GM21367 (cell line): Measurements from ENCODE around the gene SPSB1.

ENCODE experiments used
- ATAC-seq: cut with Tn5 transposase; IDR thresholded peaks from one replicate; pipeline ENCODE4 v1.9.1; 2021; ENCODE audit not compliant: unreplicated experiment

Gene SPSB1

DNA sequence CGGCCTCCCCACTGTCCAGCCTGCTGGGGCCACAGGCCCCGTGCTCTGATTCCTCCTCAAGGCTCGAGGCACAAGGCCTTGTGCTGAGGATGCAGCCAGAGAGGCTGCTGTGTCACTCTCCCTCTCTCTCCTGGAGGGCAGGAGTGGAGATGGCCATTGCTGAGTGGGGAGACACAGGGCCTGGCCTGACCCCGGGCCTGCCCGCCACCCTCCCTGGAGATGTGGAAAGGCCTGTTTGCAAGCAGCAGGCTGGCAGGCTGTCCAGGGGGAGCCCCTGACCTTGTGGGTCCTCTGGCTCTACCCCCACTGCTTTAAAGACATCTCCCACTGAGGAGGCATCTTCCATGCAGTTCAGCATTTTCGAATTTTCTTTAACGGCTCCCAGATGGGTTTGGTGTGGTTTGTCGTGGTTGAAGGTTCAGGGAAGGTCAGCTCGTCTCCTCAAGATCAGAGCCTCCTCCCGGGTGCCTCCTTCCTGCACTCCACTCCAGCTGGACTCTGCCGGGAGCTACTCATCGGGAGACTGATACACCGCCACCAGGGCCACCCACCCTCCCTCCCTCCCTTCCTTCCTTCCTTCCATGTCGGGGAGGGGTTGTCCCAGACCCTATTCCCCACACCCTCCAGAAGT lies 69.1 kb downstream of the SPSB1 start:
- ATAC-seq: no peak

DNA sequence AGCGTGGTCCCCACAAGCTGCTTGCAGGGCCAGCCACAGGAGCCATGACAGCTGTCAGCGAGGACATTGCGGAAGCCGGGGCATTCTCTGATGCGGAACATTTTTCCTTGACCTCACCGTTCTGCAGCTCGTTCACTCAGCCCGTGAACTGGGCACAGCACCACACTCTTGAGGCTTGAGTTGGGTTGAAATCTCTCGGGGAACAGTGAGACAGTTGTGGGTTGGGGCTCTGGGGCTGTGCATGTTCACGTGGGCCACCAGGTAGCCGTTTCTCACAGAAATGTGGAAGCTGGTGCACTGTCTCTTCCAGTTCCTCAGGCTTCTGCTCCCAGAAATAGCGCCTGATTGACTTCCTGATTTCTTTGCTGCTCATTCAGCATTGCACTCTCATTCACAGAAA lies 69.8 kb downstream of the SPSB1 start:
- ATAC-seq: no peak

DNA sequence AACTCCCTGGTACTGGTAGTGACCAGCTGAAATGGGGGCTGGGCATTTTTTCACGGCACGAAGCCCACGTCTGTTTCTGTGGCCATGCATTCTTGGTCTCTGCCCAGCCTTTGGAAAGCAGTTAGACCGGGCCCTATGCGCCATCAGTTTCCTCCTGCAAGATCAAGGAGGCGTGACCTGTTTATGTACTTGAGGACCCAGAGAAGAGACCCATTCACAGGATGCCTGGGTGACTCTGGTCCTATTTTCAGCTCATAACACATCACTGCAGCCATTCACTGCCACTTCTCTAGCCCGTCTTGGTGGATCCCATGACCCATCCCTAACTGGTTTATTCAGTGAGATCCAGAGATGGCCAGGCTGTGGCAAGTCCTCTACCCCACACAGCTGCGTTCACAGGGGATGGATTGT lies 70.4 kb downstream of the SPSB1 start:
- ATAC-seq: no peak

DNA sequence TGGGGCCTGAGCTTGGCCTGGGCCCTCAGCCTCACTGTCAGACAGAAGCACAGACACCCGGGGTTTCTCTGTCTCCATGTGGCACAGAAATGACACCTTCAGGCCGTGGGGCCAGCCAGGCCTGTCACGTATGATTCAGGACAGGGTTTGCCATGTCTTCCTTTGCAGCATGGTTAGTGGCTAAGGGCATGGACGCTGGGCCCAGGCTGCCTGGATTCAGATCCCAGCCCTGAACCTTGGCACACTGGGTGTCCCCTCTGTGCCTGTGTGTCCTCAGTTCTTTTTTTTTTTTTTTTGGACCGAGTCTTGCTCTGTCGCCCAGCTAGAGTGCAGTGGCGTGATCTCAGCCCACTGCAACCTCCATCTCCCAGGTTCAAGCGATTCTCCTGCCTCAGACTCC lies 73.6 kb downstream of the SPSB1 start:
- no peak for ATAC-seq

DNA sequence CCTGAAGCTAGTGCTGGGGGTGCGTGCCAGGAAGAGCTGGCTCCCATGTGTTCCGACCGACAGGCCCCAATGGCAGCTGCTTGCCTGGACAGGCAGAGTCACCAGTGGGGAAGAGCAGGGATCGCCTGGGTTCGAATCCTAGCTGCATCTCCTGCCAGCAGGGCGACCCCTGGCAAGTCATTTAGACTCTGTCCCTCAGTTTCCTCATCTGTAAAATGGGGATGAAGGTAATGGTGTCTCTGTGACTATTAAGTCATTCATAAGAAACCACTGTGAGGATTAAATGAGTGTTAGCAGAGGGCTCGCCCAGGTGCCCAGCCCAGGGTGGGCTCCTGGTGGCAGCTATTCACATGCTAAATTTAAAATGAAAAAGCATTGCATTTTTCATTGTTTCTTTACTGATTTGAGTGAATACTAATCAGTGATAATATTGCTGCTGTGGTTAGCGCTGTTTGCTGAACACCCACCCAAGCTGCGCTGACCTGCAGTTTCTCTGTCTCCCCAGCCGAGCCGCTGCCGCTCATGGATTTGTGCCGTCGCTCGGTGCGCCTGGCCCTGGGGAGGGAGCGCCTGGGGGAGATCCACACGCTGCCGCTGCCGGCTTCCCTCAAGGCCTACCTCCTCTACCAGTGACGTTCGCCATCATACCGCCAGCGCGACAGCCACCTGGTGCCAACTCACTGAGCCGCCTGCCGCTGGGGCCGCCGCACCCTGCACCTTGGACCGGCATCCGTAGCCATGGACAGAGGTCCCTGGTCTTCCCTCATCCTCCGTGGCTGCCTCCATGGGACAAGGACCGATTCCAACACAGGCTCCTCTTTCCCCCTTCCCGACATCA lies 74.5 kb downstream of the SPSB1 start:
- ATAC-seq: no peak

DNA sequence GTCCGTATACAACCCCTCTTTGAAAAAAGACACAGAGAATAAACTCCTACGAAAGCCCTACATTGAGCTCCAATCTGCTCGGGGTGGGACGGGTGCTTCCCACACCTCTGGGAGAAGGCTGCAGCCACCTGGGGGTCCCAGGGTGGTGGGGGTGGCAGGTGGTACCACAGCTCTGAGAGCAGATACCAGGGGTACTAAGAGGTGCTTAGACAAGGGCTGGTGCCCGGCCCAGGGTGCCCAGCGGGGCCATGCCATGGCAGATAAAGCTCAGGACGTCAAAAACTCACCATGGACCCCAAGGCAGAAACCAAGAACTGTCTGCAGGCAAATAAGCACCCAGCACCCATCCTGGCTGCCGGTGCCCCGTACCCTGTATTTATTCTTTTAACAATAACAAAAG lies 75.1 kb downstream of the SPSB1 start:
- ATAC-seq: no peak

DNA sequence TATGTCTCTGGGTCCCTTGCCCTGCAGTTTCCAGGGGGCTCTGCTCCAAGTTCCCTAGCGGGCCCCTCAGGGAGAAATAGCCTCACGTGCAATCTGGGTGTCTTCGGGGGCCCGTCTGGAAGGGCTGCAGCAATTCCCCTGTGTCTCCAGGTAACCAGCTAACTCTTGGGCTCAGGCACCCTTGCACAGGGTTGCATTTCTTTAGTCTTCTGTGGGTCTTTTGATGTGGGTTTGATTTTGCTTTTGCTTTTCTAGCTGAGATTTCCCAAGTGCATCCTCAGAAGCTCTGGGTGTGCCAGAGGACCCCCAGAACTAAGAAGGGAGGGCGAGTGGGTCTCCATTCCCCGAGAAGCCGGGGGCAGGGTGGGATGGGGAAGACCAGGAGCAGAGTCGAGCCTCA lies 75.7 kb downstream of the SPSB1 start:
- no peak for ATAC-seq

DNA sequence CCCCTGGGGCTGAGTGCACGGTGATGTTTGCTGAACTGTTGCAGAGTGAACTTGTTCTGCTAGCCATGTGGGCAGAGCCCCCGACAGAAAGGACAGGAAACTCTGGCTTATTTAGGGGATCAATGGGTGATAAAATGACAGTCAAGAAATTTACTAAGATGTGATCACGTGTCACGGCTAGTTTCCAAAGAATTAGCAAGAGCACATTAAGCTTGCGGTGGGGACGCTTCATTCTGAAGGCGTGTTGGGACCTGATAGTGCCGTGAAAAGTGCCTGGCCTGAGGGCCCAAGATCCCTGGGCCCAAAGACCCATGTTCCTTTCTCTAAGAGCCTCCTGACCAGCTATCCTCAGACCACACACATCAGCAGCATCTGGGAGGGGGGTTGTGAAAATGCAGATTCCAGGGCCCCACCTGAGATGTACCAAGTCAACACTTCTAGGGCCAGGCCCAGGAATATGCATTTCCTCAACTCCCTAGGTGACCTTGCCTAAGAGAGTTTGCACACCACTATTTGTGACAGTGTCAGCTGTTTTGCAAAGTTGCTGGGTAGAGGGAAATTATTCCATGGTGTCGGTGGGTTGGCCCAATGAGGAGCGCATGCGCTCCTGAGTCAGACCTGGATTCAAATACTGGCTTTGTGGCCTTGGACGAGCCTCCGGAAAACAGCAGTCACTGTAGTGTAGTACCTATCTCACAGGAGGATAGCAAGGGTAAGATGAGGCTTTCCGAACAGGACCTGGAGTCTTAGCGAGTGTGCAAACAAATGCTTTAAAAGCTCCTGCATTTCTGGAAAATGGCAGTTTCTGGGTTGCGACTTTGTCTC lies 77.5 kb downstream of the SPSB1 start:
- ATAC-seq: no peak

DNA sequence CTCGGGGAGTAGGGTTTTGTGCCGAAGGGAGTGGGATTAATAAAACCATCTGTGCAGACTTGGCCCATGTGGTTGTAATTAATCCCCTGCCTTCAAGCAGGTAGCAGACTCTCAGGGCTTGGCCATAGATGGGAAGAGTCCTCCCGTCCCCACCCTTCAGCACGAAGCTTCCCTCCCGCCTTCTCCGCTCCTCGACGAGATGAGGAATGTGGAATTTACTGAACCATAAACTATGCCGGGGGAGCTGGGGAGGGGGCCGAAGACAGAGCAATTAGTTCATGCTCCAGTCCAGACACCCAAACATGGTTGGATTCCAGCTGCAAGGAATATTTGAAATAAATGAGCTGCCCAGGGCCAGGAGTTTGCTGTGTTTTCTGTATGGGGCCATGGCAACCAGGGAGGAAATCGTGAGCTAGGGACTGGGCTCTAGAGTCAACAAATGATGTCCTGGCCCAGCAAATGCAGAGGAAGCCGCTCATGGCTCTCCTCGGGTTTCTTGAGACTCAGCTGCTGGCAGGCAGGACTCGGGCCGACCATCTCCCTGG lies 78.8 kb downstream of the SPSB1 start:
- ATAC-seq: no peak

DNA sequence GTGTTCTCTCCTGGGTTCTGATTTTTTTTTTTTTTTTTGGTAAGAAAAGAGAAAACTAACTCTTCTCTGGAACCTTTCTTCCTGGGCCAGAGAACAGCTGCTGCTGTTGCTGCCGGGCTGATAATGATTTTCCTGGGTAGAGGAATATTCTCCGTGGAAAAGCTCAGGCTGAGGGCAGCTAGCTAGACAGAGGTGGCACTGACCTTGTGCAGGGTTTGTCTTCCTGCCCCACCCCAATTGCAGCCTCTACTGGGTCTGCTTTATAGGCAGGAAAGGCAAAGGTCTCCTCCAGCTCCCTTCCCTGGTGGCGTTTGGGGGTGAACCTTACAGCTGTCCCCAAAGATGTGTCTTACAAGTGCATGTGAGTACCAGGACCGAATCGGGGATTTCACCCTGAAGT lies 79.3 kb downstream of the SPSB1 start:
- ATAC-seq: no peak

DNA sequence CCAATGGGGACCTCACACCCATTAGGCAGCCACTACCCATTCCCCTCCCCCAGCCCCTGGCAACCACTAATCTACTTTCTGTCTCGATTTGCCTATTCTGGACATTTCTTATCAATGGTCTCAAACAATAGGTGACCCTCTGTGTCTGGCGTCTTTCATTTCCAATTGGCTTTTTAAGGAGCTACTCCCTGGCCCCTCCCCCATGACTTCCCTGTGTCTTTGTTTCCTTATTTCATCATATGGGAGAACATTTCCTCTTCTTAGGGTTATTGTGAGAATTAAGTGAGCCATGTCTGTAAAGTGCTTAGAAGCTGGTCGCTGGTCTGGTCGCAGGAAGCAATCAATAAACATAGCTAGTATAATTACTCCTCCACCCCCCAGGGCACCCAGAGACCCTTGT lies 80.9 kb downstream of the SPSB1 start:
- no peak for ATAC-seq

DNA sequence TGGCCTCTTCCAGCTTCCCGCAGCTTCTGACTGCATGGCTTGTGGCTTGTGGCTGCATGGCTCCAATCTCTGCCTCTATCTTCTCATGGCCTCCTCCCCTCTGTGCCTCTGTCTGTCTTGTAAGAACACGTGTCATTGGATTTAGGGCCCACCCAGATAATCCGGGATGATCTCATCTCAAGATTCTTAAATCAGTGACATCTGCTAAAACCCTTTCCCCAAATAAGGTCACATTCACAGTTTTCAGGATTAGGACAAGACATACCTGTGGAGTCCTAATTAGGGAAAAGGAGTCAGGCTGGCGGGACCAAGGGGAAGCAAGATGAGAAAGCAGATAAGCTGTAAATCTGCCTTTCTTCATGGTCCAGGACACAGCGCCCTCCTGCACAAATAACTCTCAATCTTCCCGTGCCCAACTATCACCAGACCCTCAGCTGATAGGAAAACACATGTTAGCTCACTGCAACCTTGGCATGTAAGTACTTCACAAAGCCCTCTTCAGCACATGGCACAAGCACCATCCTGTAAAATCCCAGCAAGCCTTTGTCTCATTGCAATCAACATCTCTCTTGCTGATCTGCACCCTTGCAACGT lies 82.2 kb downstream of the SPSB1 start:
- ATAC-seq: no peak

DNA sequence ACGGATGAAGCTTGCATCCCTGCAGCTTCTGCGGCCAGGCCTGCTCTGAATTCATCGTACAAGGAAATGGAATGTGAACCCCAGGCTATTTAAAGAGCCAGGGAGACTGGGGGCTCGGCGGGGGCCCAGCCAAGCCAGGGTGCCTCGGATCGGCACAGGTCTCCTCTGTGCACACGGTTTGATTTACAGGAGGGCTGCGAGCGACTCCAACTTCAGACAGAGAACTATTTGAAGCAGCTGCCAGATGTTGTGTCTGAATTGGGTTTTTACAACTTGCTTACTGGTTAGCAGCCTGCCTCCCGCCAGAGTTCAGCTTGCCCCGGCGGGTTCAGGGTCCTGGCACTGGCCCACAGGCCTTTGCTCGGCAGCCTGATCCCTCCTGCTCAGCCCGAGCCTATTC lies 83.2 kb downstream of the SPSB1 start:
- ATAC-seq: no peak

DNA sequence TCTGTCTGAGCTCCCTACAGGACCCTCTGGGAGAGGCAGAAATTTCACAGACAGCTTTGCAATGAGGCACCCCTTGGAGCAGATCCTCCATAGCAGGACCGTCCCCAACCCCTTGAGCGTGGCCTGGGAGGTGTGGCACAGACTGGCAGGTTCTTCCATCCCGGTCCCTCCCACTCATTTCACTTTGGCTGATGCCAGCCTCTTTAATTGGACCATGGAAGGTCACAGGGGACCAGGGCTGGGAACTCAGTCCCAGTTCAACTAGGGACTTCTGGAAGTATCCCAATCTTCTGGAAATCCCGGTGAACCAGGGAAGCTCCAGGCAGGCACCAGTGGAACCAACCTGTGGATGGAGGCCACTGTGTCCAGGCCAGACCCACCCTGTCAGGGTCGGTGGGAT lies 83.7 kb downstream of the SPSB1 start:
- no peak for ATAC-seq

DNA sequence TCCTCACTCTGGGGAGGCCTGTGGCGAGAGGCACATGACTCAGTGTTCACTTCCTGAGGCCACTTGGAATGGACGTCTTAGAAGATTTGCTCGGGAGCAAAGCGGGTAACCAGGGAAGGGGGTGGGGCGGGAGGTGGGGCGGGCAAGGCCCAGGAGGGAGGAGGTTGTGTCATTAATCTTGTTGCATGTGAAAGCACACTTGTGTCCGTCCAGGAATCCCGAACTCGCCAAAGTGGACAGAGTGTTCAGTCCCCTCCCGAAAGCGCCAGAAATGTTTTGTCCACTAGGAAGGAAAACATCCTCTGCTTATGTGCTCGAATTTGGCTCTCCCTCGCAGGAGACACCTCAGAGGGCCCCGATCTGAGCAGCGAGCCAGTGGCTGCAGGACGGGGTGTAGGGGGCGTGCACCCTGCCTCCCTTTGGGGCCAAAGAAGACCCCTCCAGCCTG lies 84.2 kb downstream of the SPSB1 start:
- no peak for ATAC-seq

DNA sequence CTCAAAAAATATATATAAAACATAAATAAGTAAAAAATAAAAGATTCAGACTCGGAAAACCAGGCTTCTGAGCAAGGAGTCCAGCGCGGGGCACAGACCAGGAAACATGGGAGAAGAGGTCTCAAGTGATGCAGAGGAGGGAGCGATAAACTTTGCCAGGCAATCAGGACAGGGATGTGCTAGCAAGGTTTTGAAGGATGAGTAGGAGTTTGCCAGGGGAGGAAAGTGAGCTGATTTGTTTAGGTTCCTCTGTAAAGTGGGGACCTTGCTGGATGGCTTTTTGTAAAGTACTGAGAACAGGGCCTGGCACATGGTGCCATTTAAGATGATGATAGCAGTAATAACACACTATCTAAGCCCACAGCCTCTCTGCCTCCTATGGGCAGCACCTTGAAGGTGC lies 86.1 kb downstream of the SPSB1 start:
- no peak for ATAC-seq

DNA sequence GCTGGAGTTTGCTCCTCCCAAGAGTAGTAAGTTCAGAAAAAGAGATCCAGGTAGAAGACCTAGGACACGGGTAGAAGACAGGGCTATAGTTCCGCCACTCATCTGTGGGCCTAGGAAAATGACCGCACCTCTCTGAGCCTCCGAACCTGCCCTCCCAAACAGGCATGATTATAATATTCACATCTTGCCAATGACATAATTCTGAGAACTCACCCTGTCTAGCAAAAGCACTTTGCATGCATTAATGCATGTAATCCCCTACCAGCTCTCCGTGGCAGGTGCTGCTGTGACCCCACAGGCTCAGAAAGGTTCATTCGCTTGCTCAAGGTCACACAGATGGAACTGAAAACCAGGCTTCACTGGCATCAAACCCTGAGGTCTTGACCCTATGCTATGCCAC lies 88.0 kb downstream of the SPSB1 start:
- no peak for ATAC-seq

DNA sequence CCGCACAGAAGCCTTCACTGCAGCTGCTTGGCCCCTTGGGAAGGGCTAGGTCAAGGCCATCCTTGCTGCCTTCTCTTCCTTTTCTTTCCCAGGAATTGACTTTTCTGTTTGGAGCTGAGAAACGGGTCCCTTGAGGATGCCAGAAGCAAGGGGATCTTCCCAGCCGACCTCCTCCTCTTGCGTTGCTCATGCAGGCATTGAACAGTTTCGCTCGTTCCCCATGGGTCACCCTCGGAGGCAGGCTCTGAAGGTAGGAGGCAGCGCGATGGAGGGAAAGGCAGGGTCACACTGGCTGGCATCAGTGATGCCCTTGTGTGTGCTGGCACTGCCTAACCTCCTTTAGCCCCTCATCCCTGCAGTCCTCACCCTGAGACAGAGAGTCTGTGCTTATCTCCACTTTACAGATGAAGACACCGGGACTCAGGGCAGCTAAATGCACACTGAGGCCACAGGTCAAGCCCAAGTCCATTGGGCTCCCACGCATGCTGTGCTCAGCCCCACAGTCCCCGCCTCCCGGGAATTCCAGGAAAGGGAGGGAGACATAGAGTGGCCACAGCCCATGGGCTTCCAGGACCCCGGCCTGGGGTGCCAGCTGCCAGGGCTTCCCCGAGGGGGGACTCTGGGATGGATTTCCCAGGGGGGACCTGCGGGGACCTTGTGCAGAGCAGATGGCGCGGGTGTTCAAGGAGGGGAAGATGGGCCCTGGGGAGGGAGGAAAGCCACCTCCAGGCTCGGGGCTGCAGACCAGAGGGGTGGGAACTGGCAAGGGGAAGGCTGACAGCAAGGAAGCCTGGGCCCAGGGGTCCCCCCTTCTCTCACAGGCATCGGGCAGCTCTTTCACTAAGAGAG lies 90.2 kb downstream of the SPSB1 start:
- no peak for ATAC-seq

DNA sequence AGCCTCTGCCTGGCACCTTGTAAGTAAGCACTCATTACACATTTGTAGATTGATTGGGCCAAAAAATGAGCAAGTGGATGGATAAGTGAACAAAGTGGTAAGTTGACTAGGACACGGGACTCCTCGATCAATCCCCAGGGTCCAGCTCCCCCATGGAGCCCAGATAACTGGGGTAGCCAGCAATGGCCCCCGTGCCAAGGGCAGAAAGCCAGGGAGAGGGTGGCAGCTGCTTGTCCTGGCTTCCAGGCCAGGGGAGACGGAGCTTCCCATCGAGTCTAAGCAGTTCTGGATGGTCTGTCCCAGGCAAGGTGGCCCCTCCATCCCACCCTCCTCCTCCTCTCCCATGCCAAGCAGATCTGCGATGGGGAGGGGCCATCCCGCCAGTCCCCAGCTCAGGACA lies 91.4 kb downstream of the SPSB1 start:
- no peak for ATAC-seq

DNA sequence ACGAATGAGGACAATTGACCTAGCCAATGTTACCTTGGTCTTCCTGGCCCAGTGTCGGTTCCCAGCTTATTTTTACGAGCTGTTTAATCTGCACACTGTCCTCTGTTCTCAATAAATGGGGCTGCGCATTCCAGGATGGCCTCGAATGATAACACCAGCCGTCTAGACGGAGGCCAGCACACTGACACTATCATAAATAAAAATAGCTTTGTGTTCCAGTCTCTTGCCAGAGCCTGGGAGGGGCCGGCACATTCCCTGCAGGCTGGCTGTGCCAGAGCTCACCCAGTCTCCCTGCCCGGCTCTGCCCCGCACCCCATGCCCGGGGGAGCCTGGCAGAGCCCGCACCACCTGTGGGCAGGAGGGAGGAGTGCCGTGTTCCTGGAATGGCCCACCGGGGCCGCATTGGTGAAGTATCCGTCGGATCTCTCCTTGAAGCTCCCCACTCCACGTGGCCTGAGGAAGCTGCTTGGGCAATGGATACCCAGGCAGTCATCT lies 92.1 kb downstream of the SPSB1 start:
- no peak for ATAC-seq
